SK-N-SH (cell line): Measurements from ENCODE around the gene SHH.

Experiments used
- CHD2 ChIP-seq: fragments of 150-350 bp; IDR thresholded peaks from 2 replicates; pipeline ENCODE4 v1.6.1; 2018; ENCODE audit warnings: low read length; ENCODE audit not compliant: partially characterized antibody
- CTCF ChIP-seq: fragments of 200-600 bp; sonication (generic); IDR thresholded peaks from 2 replicates; pipeline ENCODE4 v1.6.1; 2017; ENCODE audit warnings: antibody characterized with exemption, mild to moderate bottlenecking, moderate library complexity
- EP300 ChIP-seq, 2 experiments: IDR thresholded peaks; 2 replicates each; pipeline versions ENCODE4 v1.4.0 to v1.6.1; 2012; ENCODE audit warnings: borderline replicate concordance in 1 of 2, low read depth in 1 of 2, low read length in 1 of 2
- FOXJ3 ChIP-seq: sonication (generic); formaldehyde crosslinking; IDR thresholded peaks from 2 replicates; pipeline ENCODE4 v1.5.1; 2020; ENCODE audit warnings: mild to moderate bottlenecking, missing genetic modification reagents
- FOXM1 ChIP-seq: IDR thresholded peaks from 2 replicates; pipeline ENCODE4 v1.4.0; 2012; ENCODE audit warnings: low read depth, mild to moderate bottlenecking
- GABPA ChIP-seq: IDR thresholded peaks from 2 replicates; pipeline ENCODE4 v1.4.0; 2012; ENCODE audit warnings: low read depth, mild to moderate bottlenecking
- NRF1 ChIP-seq: IDR thresholded peaks from 2 replicates; pipeline ENCODE4 v1.6.1; 2012; ENCODE audit warnings: low read depth, mild to moderate bottlenecking, low read length
- PBX3 ChIP-seq: IDR thresholded peaks from 2 replicates; pipeline ENCODE4; 2012
- RAD21 ChIP-seq: IDR thresholded peaks from 2 replicates; pipeline ENCODE4 v1.6.1; 2012; ENCODE audit warnings: mild to moderate bottlenecking, low read length
- RCOR1 ChIP-seq: fragments of 150-350 bp; IDR thresholded peaks from 2 replicates; pipeline ENCODE4 v1.6.1; 2017; ENCODE audit warnings: antibody characterized with exemption, low read length

- TF ChIP-seq CHD2: no peak
- TF ChIP-seq CTCF: no peak
- no peak for TF ChIP-seq NRF1
- TF ChIP-seq FOXM1: no peak
- no peak for TF ChIP-seq EP300 (IDR thresholded peaks at IDR 0.05; ENCODE audit: borderline replicate concordance in 1 of 2, low read depth in 1 of 2, low read length in 1 of 2)
- TF ChIP-seq GABPA: no peak
- no peak for TF ChIP-seq RAD21
- no peak for TF ChIP-seq PBX3
- TF ChIP-seq RCOR1: no peak
- no peak for TF ChIP-seq FOXJ3 (CRISPR knock-in tag)
These were observed 21.0 kb downstream of the SHH start for GRCh38 chr7:155791214-155791737.
